GM18867 (cell line): ENCODE measurements around the gene MAPKAPK2.
"Not testable (repeated sequence)": the region's sequence is repeated elsewhere in the genome, so short reads cannot be mapped to it uniquely, and the experiment has no call there.

Experiments
- ATAC-seq: cut with Tn5 transposase; IDR thresholded peaks from one replicate; pipeline ENCODE4 v1.9.1; 2021; ENCODE audit warnings: mild to moderate bottlenecking, moderate library complexity; ENCODE audit not compliant: unreplicated experiment

MAPKAPK2 gene

DNA sequence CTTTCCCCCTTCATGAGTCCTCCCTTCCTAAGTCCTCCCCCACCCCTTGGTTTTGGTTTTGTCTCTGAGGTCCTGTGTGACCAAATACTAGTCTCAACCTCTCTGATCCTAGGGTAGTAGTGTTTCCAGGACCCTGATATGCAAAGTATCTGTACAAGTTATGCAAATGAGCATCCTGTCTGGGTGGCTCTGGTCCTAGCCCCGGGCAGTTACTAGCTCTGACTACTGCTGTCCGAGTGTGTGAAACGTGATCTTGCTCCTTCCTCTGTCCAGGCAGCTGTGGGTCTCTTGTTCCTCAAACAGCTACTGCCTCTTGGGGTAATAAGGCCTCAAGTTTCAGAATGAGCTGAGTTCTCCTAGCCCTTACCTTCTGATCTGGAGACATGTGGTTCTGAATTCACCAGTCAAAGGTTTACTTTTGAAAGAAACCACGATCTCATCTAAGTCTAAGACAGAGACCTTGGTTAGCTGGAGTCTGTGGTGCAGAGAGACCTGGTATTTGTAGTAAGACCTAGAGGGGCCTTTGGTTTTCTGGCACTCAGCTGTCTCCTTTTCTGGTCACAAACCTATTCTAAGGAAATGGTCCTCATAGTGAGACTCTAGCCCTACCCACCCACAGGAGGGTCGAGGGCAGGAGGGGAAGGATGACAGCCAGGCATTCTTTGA, 54.8 kb downstream of the MAPKAPK2 start:
- peak; percentile 82 for ATAC-seq

GRCh38 chr1:206741142-206741701, 56.5 kb downstream of the MAPKAPK2 start:
- ATAC-seq, result no peak

DNA sequence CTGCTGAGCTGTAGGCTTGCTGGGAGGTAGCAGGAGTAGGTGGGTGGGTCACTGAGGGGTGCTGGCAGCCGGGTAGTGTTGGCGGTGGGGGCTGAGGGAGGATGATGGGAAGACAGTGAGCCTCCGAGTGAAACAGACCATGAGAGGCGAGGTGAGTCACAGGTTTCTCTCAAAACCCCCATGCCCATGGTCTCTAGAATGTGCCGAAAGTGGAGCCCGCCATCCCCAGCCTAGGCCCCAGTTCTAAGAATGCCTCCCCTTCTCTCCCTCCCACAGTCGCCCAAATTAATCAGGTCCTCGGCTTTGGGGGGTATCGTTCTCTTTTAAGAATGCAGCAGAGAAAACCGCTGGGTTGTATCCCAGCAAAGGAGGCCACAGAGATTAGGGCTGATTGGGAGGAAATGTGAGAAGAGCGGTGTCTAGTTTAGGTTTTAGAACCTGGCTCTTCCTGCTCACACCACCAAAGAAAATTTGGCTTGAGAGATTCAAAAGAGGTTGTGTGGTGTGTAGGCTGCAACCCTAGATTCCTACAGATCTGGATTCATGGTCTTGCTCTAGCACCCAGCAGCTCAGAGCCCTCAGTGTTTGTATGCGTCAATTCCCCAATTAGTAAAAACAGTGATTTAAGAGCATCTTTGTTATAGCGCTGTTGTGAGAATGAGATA, 58.1 kb downstream of the MAPKAPK2 start:
- no peak for ATAC-seq

DNA sequence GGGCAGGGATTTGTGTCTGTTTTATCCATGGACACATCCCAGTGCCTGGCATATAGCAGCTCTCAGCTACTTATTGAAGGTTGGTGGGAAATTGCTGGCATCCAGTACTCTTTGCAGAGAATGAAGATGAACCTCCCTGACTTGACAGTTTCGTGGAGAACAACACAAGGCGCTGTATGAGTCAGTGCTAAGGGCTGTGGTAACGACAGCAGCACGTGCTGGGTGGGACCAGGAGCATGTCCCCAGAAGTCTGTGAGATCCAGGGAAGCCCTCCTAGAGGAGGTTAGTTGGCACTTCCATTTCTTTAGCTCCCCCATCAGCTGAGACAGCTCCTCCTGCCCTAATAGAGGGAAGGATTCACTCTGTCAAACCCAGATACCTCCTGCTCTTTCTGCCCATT, 60.0 kb downstream of the MAPKAPK2 start:
- ATAC-seq, result no peak

- no peak for ATAC-seq
Observed at GRCh38 chr1:206745301-206745700, 60.6 kb downstream of the MAPKAPK2 start.

DNA sequence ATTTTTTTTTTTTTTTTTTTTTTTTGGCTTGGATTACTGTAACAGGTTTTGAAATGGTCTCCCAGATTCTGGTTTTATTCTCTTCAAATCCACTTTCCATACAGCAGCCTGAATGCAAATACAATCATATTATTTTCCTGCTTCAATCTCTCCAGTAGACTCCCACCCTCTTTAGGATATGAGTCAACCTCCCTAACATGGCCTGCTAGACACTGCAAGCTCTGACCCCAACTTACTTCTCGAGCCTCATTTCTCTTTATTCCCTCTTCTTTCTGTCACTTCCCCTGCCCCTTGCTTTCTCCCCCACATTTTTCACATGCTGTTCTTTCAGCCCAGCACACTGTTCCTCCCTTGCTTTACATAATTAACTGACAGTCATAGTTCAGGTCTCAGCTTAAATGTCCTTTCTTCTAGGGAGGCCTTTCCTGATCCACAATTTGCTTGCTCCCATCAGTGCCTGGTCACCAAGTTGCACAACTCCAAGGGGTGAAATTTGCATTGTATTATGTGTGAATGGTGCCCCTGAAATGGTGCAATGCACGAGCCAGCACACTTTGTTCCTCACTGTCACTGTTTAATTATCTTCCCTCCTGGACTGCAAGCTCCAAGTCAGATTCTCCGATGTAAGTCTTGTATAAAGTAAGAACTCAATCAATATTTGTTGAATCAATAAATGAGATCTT, 63.8 kb downstream of the MAPKAPK2 start:
- ATAC-seq, result no peak

DNA sequence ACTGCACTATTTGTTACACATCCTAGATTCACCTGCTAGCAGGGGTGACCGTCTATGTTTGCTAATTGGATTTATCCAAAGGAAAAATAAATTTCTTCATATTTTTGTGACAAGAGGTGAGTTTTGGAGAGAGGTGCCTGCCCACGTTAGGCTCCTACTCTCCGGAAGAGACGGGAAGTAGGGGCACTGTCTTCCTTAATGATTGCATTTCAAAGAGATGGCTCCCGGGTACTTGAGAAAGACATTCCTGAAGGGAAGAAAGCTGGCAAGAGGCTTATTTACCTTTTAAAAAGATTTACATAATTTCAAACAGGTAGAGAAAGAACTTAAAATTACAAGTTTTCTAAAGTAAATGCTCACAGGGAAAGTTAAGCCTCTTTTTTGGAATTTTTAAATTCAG, 67.2 kb downstream of the MAPKAPK2 start:
- ATAC-seq, result no peak

DNA sequence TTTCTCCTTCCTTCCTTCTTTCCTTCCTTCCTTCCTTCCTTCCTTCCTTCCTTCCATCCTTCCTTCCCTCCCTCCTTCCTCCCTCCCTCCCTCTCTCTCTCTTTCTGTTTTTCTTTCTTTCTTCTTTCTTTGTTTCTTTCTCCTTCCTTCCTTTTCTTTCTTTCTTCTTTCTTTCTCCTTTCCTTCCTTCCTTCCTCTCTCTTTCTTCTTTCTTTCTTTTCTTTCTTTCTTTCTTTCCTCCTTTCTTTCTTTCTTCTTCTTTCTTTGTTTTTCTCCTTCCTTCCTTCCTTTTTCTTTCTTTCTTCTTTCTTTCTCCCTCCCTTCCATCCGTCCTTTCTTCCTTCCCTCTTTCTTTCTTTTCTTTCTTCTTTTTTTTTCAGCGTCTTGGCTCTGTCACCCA, 67.8 kb downstream of the MAPKAPK2 start:
- ATAC-seq, result no peak

- ATAC-seq, result no peak
Observed at GRCh38 chr1:206753141-206753540, 68.4 kb downstream of the MAPKAPK2 start.

DNA sequence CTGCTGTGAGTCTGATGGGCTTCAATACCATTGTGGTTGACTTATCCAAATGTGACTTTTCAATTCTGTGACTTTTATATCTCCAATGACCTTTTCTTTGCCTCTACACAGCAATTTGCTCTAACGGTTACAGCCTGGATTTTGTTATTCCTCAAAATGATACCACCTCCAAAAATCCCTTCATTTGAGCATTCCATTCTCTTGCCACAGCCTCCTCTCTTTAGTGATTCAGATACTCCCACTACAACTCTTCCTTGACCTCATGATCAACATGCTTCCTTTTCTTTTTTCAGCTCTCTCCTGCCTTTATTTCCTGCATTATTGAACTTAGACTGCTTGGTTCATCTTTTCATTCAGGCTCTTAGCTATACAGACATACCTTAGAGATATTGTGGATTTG, 69.3 kb downstream of the MAPKAPK2 start:
- no peak for ATAC-seq

- ATAC-seq, result no peak
Observed at GRCh38 chr1:206757524-206758266, 73.0 kb downstream of the MAPKAPK2 start.

DNA sequence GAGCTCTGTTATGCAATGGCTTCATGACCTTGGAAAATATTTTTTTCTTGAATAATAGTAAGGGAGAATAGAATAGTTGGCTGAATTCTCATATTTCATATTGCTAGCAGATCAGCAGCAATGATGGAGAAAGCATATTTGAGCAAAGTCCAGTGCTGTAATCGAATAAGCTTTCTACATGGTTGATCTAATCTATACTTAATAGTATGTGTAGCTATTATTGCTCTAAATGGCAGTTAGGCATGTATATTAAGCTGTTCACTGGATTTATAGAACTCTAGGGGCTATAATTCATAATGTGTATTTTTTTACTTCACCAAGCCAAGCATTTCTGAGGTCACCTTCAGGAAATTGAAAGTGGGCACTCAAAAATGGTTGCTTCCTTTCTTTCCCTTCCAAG, 75.9 kb downstream of the MAPKAPK2 start:
- ATAC-seq, result no peak

- ATAC-seq, result no peak
Observed at GRCh38 chr1:206761159-206761768, 76.6 kb downstream of the MAPKAPK2 start.

DNA sequence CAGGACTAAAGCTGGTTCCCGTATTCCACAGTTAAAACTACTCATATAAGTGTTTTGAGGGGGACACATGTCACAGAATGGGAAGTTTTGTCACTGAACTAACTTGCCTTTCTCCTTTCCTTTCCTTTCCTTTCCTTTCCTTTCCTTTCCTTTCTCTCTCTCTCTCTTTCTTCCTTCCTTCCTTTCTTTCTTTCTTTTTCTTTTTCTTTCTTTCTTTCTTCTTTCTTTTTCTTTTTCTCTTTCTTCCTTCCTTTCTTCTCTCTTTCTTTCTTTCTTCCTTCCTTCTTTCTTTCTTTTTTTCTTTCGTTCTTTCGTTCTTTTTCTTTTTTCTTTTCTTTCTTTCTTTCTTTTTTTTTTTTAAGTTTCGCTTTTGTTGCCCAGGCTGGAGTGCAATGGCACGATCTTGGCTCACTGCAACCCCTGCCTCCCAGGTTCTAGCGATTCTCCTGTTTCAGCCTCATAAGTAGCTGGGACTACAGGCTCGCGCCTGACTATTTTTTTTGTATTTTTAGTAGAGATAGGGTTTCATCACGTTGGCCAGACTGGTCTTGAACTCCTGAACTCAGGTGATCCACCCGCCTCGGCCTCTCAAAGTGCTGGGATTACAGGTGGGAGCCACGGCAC, 78.1 kb downstream of the MAPKAPK2 start:
- not testable (repeated sequence) for ATAC-seq

DNA sequence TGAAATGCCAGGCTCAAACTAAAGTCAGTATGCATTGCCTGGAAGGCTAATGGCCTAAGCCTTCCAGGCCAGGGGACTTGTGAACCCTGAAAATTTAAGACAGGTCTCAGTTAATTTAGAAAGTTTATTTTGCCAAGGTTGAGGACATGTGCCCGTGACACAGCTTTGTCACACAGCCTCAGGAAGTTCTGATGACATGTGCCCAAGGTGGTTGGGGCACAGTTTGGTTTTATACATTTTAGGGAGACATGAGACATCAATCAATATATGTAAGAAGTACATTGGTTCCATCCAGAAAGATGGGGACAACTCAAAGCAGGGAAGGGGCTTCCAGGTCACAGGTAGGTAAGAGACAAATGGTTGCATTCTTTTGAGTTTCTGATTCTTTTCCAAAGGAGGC, 81.1 kb downstream of the MAPKAPK2 start:
- not testable (repeated sequence) for ATAC-seq

DNA sequence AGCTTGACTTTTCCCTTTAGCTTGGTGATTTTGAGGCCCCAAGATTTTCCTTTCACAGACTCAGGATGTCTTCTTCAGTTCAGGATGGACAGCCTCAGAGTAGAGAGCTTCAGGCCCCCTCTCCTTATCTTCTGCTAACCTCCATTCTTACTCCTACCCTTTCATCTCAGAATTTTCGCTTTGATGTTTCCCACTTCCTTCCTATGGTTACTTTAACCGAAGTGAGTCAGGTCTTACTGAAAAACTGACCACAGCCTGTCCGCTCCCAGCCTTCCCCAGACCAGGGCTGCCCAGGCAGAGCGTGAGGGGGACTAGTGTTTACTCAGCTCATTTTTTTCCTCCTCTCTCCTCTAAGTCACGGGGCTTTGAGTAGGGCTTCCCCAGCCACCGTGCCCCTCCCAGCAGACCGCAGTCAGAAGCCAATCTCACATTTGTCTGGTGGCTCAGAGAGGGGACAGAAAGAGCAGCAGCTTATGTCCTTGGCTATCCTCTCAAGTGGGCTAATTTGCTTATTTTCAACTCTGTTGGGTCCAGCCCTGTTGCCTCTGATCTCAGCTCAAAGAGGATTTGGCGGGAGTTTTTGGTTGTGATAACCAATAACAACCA, 81.6 kb downstream of the MAPKAPK2 start:
- peak; percentile 40 for ATAC-seq

GRCh38 chr1:206768472-206769303, 84.0 kb downstream of the MAPKAPK2 start:
- ATAC-seq, result peak; percentile 14

DNA sequence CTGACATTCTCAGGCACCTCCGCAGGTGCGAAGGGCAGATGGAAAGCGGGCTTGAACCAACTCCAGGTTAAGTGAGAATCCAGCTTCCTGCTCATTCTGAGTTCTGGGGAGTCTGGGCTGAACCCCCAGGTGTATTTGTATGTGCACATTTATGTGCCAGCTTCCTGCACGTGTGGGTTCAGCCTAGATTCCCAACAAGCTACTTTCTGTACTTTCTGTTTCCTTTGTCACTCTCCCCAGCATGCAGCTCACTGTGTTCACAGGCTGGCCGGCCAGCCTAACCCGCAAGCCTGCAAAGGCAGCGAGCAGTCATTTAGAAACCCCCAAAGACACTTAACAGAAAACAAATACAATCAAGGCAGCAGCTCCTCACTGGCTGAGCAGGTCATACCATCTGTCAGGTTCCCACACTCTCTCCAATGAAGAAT, 84.6 kb downstream of the MAPKAPK2 start:
- peak; percentile 70 for ATAC-seq
